HFFc6 (cell line): ENCODE data around the gene ATAD3A. TPM values are rescaled to one million over a fixed set of nuclear protein-coding genes. Genes with fewer than 3 reads are reported as not detected.

Experiments used
- DNase-seq: peaks from one replicate; pipeline ENCODE4 v3.0.0-alpha.2; 2018
- H3K27ac Mint-ChIP-seq: 2 replicates; pipeline ENCODE4 v1.8.0; 2020; ENCODE audit warnings: mild to moderate bottlenecking, mixed read lengths
- H3K27me3 Mint-ChIP-seq: 2 replicates; pipeline ENCODE4 v1.8.0; 2021; ENCODE audit warnings: mild to moderate bottlenecking, moderate library complexity, mixed read lengths; ENCODE audit not compliant: insufficient read depth
- H3K36me3 Mint-ChIP-seq: 2 replicates; pipeline ENCODE4 v1.8.0; 2021; ENCODE audit warnings: low read depth, mixed read lengths
- H3K4me1 Mint-ChIP-seq: 2 replicates; pipeline ENCODE4 v1.8.0; 2020; ENCODE audit warnings: low read depth, mixed read lengths
- H3K4me3 Mint-ChIP-seq: 2 replicates; pipeline ENCODE4 v1.8.0; 2020; ENCODE audit warnings: mild to moderate bottlenecking, moderate library complexity, mixed read lengths
- H3K9me3 Mint-ChIP-seq: 2 replicates; pipeline ENCODE4 v1.8.0; 2020; ENCODE audit warnings: mild to moderate bottlenecking, mixed read lengths
- CTCF ChIP-seq: fragments of 200-600 bp; sonication (generic); IDR thresholded peaks from 2 replicates; pipeline ENCODE4 v1.5.0; 2021; ENCODE audit warnings: antibody characterized with exemption, mild to moderate bottlenecking
- total RNA-seq, 6 experiments: library from RNA; stranded (reverse); fragmentation: NEBNext Ultra II Directional; extraction: Animal tissue kit (Norgen Biotek cat#: 25700); gene quantifications; 2 replicates in 1 of 6; 3 replicates in 5 of 6; pipeline ENCODE4 v1.2.3, GENCODE V29; 2021

The ATAD3A gene
- total RNA-seq, 6 experiments from 2014 or later: 48.7 to 61.5 (median 54.0) TPM

GRCh38 chr1:1550087-1550486 is 38.1 kb downstream of the ATAD3A start:
- Mint-ChIP-seq H3K36me3 (peaks cover 3% of the 10 kb centered on the region; the same call in 1 of the 2 replicates), H3K27me3 (peaks cover 2% of the 10 kb centered on the region), H3K4me1 (peaks cover 24% of the 10 kb centered on the region), H3K27ac (no peak overlapping the region), H3K9me3 (no peaks in the 10 kb centered on the region), H3K4me3 (no peak overlapping the region)
- no peak for DNase-seq
- no peak for TF ChIP-seq CTCF

GRCh38 chr1:1550591-1551432 is 38.9 kb downstream of the ATAD3A start:
- Mint-ChIP-seq H3K27ac (peak overlapping the region; percentile 64), H3K27me3 (peaks cover 2% of the 10 kb centered on the region), H3K36me3 (peaks cover 5% of the 10 kb centered on the region; the same call in 1 of the 2 replicates), H3K4me1 (peaks cover 24% of the 10 kb centered on the region), H3K4me3 (no peak overlapping the region), H3K9me3 (no peaks in the 10 kb centered on the region)
- TF ChIP-seq CTCF: peak; percentile 72
- DNase-seq: peak; percentile 52

GRCh38 chr1:1551524-1552262 is 39.7 kb downstream of the ATAD3A start:
- Mint-ChIP-seq H3K36me3 (peaks cover 5% of the 10 kb centered on the region; the same call in 1 of the 2 replicates), H3K9me3 (no peaks in the 10 kb centered on the region), H3K4me1 (peaks cover 24% of the 10 kb centered on the region), H3K4me3 (no peak overlapping the region), H3K27me3 (peaks cover 2% of the 10 kb centered on the region), H3K27ac (no peak overlapping the region; the same call in 1 of the 2 replicates)
- TF ChIP-seq CTCF: no peak
- no peak for DNase-seq

GRCh38 chr1:1552263-1552639 is 40.3 kb downstream of the ATAD3A start:
- Mint-ChIP-seq H3K9me3 (no peaks in the 10 kb centered on the region), H3K27ac (no peak overlapping the region), H3K4me1 (peaks cover 24% of the 10 kb centered on the region), H3K4me3 (no peak overlapping the region), H3K27me3 (peaks cover 2% of the 10 kb centered on the region), H3K36me3 (peaks cover 5% of the 10 kb centered on the region; the same call in 1 of the 2 replicates)
- TF ChIP-seq CTCF: no peak
- no peak for DNase-seq

GRCh38 chr1:1553821-1554494 is 42.0 kb downstream of the ATAD3A start:
- DNase-seq: no peak
- no peaks in the 10 kb centered on the region for H3K9me3 Mint-ChIP-seq
- H3K36me3 Mint-ChIP-seq: peaks cover 5% of the 10 kb centered on the region; the same call in 1 of the 2 replicates
- peaks cover 2% of the 10 kb centered on the region for H3K27me3 Mint-ChIP-seq
- no peak overlapping the region for H3K27ac Mint-ChIP-seq
- peaks cover 24% of the 10 kb centered on the region for H3K4me1 Mint-ChIP-seq
- no peak for TF ChIP-seq CTCF
- no peak overlapping the region for H3K4me3 Mint-ChIP-seq
